Lower lobe of right lung (tissue), 2 donors: ENCODE measurements around the gene B3GALNT2. TPM values are rescaled to one million over a fixed set of nuclear protein-coding genes. Genes with fewer than 3 reads are reported as not detected.
A peak's percentile ranks its signal among the peaks of the same experiment; 100 is the strongest.

Source experiments
- ATAC-seq, 2 donors: fragments of 200-7000 bp; cut with Tn5 transposase; one replicate each; pipeline ENCODE4 v1.9.1; 2020 to 2022; ENCODE audit warnings: mild to moderate bottlenecking in 2 of 2, moderate library complexity in 2 of 2
- DNase-seq: peaks from one replicate; pipeline ENCODE4 v3.0.0-alpha.2; 2020
- H3K27ac ChIP-seq: fragments of 200-600 bp; one replicate; pipeline ENCODE4 v1.8.0; 2022
- H3K27me3 ChIP-seq: fragments of 200-600 bp; one replicate; pipeline ENCODE4 v1.8.0; 2022; ENCODE audit warnings: low read depth
- H3K36me3 ChIP-seq: fragments of 200-600 bp; one replicate; pipeline ENCODE4 v1.8.0; 2022; ENCODE audit warnings: mild to moderate bottlenecking
- H3K4me1 ChIP-seq: fragments of 200-600 bp; one replicate; pipeline ENCODE4 v1.8.0; 2022
- H3K4me3 ChIP-seq: fragments of 200-600 bp; one replicate; pipeline ENCODE4 v1.8.0; 2022; ENCODE audit warnings: mild to moderate bottlenecking
- H3K9me3 ChIP-seq: fragments of 200-600 bp; one replicate; pipeline ENCODE4 v1.8.0; 2022
- intact Hi-C: fragments of 100-400 bp; cut with DNase I; formaldehyde crosslinking; loops from one replicate; pipeline ENCODE4 v1.11.0; 2022
- total RNA-seq: library from RNA; stranded (reverse); fragmentation: NEBNext Ultra II Directional; extraction: Animal tissue kit (Norgen Biotek cat#: 25700); gene quantifications from one replicate; pipeline ENCODE4 v1.2.1, GENCODE V29; 2021
- TF ChIP-seq, protein P1 (sequence below): fragments of 200-600 bp; IDR thresholded peaks from one replicate; pipeline ENCODE4 v1.8.0; 2022; ENCODE audit warnings: antibody characterized with exemption, mild to moderate bottlenecking
- donor health status: DM: no; HTN: yes; CAD: no; lungs with severe emphysema.

Gene B3GALNT2
- total RNA-seq, 1 donor from 2014 or later = 15.5 TPM

DNA sequence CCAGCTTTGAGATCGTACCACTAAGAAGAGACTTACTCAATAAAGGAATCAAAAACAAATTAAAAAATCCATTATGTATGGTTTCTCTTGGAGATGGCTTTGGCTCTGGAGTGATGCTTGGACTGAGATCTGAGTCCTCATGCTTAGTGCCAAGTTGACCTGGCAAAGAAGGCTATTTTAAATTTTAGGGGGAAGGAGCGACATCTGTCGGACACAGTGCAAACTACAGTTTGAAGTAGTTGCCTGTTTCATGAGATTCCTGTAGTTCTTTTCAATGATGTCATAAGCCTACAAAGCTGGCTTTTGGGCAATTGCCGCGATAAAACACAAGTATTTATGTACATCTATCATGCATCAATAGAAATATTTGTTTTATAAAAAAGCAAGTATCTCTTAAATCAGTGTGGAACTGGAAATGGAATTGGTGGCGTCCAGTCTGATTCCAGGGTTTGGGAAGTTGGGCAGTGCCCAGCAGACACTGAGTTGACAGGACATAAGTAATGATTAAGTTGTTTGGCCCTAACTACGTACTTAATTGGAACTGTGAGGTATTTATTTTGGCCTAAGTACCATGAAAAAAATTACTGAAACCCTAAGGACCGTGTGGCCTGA, 87.1 kb downstream of the B3GALNT2 start:
- H3K36me3 ChIP-seq = peaks cover 8% of the 10 kb centered on the region
- intact Hi-C loops = loop anchor here (5.0 kb wide), 1 partner anchor 165 kb away; no protein-coding TSS in a partner anchor
- H3K4me3 ChIP-seq = no peak overlapping the region
- H3K9me3 ChIP-seq = no peaks in the 10 kb centered on the region
- DNase-seq = no peak
- no peak overlapping the region for H3K27ac ChIP-seq
- ATAC-seq = peak; percentile 83 to 85
- H3K27me3 ChIP-seq = no peaks in the 10 kb centered on the region
- TF ChIP-seq, protein P1, sequence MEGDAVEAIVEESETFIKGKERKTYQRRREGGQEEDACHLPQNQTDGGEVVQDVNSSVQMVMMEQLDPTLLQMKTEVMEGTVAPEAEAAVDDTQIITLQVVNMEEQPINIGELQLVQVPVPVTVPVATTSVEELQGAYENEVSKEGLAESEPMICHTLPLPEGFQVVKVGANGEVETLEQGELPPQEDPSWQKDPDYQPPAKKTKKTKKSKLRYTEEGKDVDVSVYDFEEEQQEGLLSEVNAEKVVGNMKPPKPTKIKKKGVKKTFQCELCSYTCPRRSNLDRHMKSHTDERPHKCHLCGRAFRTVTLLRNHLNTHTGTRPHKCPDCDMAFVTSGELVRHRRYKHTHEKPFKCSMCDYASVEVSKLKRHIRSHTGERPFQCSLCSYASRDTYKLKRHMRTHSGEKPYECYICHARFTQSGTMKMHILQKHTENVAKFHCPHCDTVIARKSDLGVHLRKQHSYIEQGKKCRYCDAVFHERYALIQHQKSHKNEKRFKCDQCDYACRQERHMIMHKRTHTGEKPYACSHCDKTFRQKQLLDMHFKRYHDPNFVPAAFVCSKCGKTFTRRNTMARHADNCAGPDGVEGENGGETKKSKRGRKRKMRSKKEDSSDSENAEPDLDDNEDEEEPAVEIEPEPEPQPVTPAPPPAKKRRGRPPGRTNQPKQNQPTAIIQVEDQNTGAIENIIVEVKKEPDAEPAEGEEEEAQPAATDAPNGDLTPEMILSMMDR = peak; percentile 87
- no peaks in the 10 kb centered on the region for H3K4me1 ChIP-seq

DNA sequence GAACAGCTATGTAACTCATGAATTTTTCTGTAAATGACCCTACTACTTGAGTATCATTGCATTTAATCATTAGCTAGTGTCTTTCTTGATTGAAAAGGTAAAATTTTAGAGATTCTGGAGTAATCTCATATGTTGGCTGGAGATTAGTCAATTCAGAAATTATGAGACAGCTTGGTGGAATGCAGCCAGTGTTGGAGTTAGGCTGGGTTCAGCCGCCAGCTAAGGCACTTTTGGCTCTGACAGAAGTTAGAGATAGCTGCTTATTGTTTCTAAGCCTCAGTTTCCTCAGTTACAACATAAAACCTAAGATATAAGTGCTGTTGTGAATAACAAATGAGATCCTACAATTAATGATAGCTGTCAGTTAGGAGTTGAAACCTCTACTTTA, 87.6 kb downstream of the B3GALNT2 start:
- H3K27ac ChIP-seq = no peak overlapping the region
- H3K4me1 ChIP-seq = no peaks in the 10 kb centered on the region
- no peaks in the 10 kb centered on the region for H3K27me3 ChIP-seq
- ATAC-seq (no peak), DNase-seq (no peak)
- TF ChIP-seq, protein P1 = no peak
- peaks cover 8% of the 10 kb centered on the region for H3K36me3 ChIP-seq
- H3K9me3 ChIP-seq = no peaks in the 10 kb centered on the region
- intact Hi-C loops = loop anchor here (5.0 kb wide), 1 partner anchor 164 kb away; no protein-coding TSS in a partner anchor
- no peak overlapping the region for H3K4me3 ChIP-seq

DNA sequence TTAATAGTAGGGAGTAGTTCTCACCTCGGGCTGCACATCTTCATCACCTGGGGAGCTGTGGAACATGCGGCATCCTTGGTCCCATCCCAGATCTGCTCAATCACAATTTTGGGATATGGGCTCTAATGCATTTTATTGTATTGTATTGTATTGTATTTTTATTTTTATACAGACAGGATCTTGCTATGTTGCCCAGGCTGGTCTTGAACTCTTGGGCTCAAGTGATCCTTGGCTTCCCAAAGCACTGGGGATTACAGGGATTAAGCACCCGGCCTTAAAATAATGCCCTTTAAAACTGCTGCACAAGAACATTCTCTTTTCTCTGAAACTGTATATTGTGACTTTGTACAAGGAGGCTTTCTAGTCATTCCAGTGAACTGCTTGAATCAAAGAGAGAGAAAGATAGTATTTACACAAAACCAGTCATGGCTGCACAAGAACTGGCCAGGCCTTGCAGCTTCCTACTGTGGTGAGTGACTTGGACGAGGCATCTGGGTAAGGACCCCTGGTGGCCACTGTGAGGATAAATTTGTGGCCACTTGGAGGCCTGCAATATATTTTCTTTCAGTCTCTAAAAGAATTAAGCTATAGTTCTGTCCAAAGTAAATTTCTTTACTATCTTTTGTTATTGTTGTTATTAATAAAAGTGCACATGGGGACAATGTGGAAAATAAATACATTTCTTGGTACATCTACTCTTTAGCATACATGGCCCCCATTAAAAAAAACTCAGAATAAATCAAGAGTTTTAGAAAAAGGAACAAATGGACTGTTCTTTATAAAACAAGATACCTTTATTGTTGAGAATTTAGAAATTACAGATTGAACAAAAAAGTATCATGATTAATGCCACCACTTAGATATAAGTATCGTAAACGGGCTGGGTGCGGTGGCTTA, 89.0 kb downstream of the B3GALNT2 start:
- Histone ChIP-seq H3K27me3 (no peaks in the 10 kb centered on the region), H3K4me1 (no peaks in the 10 kb centered on the region), H3K4me3 (no peak overlapping the region), H3K9me3 (no peaks in the 10 kb centered on the region), H3K27ac (no peak overlapping the region), H3K36me3 (peaks cover 8% of the 10 kb centered on the region)
- intact Hi-C loops = loop anchor here (5.0 kb wide), 1 partner anchor 163 kb away; no protein-coding TSS in a partner anchor
- DNase-seq (peak; percentile 73), ATAC-seq (peak; percentile 90 to 92)
- TF ChIP-seq, protein P1 = peak; percentile 79

GRCh38 chr1:235411489-235412486, 92.5 kb downstream of the B3GALNT2 start:
- ATAC-seq (no peak), DNase-seq (no peak)
- H3K9me3 ChIP-seq = no peaks in the 10 kb centered on the region
- TF ChIP-seq, protein P1 = no peak
- no peaks in the 10 kb centered on the region for H3K27me3 ChIP-seq
- peaks cover 8% of the 10 kb centered on the region for H3K36me3 ChIP-seq
- intact Hi-C loops = no loop called here
- no peak overlapping the region for H3K27ac ChIP-seq
- no peak overlapping the region for H3K4me3 ChIP-seq
- H3K4me1 ChIP-seq = no peaks in the 10 kb centered on the region

- DNase-seq = no peak
- no peak for ATAC-seq
- intact Hi-C loops = no loop called here
- TF ChIP-seq, protein P1 = no peak
- H3K27ac ChIP-seq = no peak overlapping the region
- H3K9me3 ChIP-seq = no peaks in the 10 kb centered on the region
- peaks cover 8% of the 10 kb centered on the region for H3K36me3 ChIP-seq
- no peaks in the 10 kb centered on the region for H3K27me3 ChIP-seq
- no peaks in the 10 kb centered on the region for H3K4me1 ChIP-seq
- no peak overlapping the region for H3K4me3 ChIP-seq
These were observed 93.8 kb downstream of the B3GALNT2 start for GRCh38 chr1:235410467-235410866.
